Epithelial cell of esophagus (primary cell): ENCODE measurements around the gene PADI4.
A peak's percentile ranks its signal among the peaks of the same experiment; 100 is the strongest.

Experiments
- DNase-seq: peaks from one replicate; pipeline ENCODE4 v3.0.0; 2010; ENCODE audit warnings: low read depth
- H3K4me3 ChIP-seq: 2 replicates; pipeline ENCODE4 v1.5.1; 2011; ENCODE audit warnings: mild to moderate bottlenecking, low read length, control low read depth
- TF ChIP-seq, protein P1 (sequence below): IDR thresholded peaks from 2 replicates; pipeline ENCODE4 v1.5.1; 2011; ENCODE audit warnings: low read depth, mild to moderate bottlenecking, low read length, control low read depth, inconsistent platforms; ENCODE audit not compliant: insufficient read depth; ENCODE audit errors: missing control alignments

PADI4 gene

GRCh38 chr1:17304151-17304825 lies 3.7 kb upstream of the PADI4 start:
- peak; percentile 76 for DNase-seq
- no peak overlapping the region for H3K4me3 ChIP-seq
- TF ChIP-seq, protein P1, sequence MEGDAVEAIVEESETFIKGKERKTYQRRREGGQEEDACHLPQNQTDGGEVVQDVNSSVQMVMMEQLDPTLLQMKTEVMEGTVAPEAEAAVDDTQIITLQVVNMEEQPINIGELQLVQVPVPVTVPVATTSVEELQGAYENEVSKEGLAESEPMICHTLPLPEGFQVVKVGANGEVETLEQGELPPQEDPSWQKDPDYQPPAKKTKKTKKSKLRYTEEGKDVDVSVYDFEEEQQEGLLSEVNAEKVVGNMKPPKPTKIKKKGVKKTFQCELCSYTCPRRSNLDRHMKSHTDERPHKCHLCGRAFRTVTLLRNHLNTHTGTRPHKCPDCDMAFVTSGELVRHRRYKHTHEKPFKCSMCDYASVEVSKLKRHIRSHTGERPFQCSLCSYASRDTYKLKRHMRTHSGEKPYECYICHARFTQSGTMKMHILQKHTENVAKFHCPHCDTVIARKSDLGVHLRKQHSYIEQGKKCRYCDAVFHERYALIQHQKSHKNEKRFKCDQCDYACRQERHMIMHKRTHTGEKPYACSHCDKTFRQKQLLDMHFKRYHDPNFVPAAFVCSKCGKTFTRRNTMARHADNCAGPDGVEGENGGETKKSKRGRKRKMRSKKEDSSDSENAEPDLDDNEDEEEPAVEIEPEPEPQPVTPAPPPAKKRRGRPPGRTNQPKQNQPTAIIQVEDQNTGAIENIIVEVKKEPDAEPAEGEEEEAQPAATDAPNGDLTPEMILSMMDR: no peak

DNA sequence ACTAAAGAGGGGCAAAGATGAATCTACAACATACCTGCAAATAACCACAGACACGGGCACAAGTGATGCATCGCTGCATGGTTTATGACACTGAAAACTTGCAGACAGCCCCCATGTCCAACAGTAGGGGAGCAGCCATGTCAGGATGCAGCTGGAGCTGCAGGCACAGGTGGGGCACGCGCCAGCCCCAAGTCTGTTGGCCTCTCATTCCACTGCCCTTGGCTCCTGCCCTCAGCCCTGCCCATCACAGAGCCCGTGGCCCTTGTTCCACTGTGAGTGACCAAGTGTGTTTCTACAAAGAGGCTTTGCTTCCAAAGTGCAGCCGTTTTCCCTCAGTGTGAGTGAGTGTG lies 3.2 kb upstream of the PADI4 start:
- no peak for DNase-seq
- no peak overlapping the region for H3K4me3 ChIP-seq
- TF ChIP-seq, protein P1: no peak

GRCh38 chr1:17305576-17306095 lies 2.4 kb upstream of the PADI4 start:
- TF ChIP-seq, protein P1: no peak
- no peak overlapping the region for H3K4me3 ChIP-seq
- no peak for DNase-seq

- no peak overlapping the region for H3K4me3 ChIP-seq
- TF ChIP-seq, protein P1: no peak
- DNase-seq: no peak
Measured at GRCh38 chr1:17306407-17306806, 1.6 kb upstream of the PADI4 start.

GRCh38 chr1:17306921-17307320 lies 1.1 kb upstream of the PADI4 start:
- no peak for DNase-seq
- H3K4me3 ChIP-seq: no peak overlapping the region
- TF ChIP-seq, protein P1: no peak

GRCh38 chr1:17307329-17307728 lies 668 bp upstream of the PADI4 start:
- TF ChIP-seq, protein P1: no peak
- no peak overlapping the region for H3K4me3 ChIP-seq
- DNase-seq: no peak

DNA sequence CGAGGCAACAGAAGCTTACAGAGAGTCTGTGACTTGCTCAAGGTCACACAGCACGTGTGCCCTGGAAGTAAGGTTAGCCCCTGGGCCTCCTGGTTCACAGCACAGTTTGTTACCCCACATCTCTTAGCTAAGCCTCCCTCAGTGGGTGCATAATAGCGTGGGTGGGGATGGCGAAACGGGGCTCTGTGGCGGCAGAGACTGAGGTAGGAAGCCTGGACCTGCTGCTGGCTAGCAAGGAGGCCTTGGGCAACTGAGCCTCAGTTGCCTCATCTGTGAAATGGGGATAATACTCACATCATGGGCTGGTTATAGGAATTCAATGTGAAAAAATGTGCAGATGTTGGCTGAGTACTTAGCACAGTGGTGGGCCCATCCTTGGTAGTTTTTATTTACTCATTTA lies 596 bp downstream of the PADI4 start:
- TF ChIP-seq, protein P1: no peak
- no peak for DNase-seq
- no peak overlapping the region for H3K4me3 ChIP-seq
